Stimulated activated CD8-positive, alpha-beta memory T cell treated with anti-CD3 and anti-CD28 coated beads, Interleukin-2, amount 100 ng/mL, for 1 hour (primary cell): ENCODE results near the gene STAG1.
"Not testable (repeated sequence)": the region's sequence is repeated elsewhere in the genome, so short reads cannot be mapped to it uniquely, and the experiment has no call there.

ENCODE experiments used
- DNase-seq, 2 donors: peaks; one replicate each; pipeline ENCODE4 v3.0.0-alpha.2; 2020; ENCODE audit warnings: low read depth in 2 of 2

STAG1 gene

DNA sequence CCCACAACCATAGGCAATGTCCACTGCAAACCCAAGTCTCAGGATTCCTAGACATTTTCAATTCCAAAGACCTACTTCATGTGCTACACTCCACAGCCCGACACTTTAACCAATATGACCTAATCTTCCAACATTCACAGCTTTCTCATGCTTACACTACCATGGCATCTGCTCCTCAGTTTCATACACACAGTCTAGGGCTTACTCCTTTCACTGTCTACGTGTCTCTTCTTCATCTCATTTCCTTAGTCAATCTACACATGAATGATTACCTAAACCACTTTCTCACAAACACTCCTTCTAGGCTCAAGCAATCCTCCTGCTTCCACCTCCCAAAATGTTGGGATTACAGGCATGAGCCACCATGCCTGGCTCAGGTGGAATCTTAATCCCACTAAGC lies 106.3 kb downstream of the STAG1 start:
- DNase-seq = no peak

DNA sequence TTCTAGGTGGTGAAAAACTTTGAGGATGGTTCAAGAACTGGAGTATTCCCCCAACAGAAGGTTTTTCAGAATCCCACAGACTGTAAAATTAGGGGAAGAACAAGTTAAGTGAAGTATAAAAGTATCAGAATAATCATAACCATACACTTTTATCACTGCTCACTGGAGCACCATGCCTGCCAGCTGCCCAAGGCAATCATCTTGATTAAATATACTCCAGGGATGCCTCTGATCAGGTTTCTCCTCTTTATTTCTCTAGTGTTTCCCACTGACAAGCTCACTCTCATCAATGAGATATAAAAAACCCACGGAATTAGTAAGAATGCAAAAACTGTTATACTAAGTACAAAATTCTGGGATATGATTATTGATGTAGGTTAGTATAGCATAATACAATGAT lies 108.0 kb downstream of the STAG1 start:
- DNase-seq = no peak

GRCh38 chr3:136643380-136643779 lies 108.8 kb downstream of the STAG1 start:
- DNase-seq = not testable (repeated sequence)

DNA sequence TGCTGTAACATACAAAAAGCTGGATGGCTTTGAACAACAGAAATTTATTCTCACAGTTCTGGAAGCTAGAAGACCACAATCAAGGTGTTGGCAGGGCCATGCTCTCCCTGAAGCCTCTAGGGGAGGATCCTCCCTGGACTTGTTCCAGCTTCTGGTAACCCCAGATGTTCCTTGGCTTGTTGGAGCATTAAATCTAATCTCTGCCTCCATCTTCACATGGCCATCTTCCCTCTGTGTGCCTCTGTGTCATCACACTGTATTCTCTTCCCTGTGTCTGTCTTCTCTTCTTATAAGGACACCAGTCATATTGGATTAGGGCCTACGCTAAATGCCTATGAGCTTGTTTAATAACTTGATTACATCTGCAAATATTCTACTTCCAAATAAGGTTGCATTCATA lies 109.5 kb downstream of the STAG1 start:
- no peak for DNase-seq

GRCh38 chr3:136639069-136639468 lies 113.1 kb downstream of the STAG1 start:
- no peak for DNase-seq

GRCh38 chr3:136637176-136637575 lies 115.0 kb downstream of the STAG1 start:
- no peak for DNase-seq

DNA sequence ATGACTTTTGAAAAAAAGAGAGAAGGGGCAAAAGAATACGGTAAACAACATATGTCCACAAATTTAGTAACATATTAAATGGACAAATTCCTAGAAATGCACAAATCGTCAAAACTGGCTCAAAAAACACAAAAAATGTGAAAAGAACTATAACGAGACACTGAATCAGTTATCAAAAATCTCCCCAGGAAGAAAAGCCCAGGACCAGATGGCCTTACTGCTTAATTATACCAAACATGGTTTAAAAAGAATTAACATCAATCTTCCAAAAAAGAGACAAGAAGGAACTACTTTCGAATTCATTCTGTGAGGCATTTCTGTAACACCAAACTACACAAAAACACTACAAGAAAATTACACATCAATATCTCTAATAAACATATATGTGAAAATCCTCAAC lies 117.4 kb downstream of the STAG1 start:
- DNase-seq = no peak

GRCh38 chr3:136632625-136633081 lies 119.5 kb downstream of the STAG1 start:
- no peak for DNase-seq

- DNase-seq = no peak
Measured at GRCh38 chr3:136631424-136631823, 120.8 kb downstream of the STAG1 start.

DNA sequence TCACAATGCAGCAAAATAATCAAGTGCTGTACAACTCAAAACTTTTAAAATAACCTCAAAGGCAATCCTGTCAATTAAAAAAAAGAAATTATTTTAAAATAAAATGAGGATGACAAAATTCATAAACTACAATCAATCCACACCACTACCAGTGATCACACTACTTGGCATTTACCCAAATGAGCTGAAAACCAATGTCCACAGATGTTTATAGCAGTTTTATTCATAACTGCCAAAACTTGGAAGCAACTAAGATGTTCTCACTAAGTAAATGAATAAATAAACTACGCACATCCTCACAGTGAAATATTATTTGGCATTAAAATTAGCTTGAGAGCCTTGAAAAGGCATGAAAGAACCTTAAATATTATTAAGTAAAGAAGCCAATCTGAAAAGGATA lies 121.3 kb downstream of the STAG1 start:
- no peak for DNase-seq

- DNase-seq = no peak
Measured at GRCh38 chr3:136626493-136626892, 125.7 kb downstream of the STAG1 start.

DNA sequence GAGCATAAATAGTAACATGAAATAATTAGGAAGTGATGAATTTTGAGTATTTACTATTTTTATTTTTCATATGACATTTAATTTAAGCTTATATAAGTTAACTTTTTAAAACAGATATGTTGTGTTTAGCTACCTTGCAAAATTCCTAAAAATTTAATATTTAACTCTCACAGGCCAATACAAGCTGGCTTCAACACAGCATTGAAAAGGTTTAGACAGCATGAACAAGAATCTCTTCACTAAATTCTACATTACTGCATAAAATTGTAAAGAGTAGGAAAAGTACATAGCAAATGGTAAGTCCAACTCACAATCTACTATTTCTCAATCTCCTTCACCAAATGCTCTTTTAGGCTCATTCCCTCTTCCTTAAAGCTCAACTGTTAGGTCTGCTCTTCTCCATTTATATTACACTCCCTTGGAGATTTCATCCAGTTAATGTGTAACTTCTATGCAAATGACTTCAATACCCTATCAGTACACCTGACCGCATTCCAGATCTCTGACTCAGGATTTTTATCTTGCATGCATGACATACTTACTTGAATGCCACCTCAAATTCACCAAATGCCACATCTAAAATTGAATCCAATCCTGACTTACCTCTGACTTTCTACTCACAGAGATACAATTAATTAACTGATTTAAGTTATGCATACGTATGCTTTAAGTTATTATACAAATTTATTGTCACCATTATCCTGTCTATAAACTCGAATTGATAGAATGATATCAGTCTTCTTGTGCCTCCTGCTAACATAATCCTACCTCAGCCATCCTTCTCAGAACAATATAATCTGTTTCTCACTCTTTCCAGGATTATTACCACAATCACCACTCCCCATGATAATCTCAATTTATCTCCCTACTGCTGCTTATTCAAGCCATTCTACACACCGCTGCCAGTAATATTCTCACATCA lies 127.0 kb downstream of the STAG1 start:
- no peak for DNase-seq

DNA sequence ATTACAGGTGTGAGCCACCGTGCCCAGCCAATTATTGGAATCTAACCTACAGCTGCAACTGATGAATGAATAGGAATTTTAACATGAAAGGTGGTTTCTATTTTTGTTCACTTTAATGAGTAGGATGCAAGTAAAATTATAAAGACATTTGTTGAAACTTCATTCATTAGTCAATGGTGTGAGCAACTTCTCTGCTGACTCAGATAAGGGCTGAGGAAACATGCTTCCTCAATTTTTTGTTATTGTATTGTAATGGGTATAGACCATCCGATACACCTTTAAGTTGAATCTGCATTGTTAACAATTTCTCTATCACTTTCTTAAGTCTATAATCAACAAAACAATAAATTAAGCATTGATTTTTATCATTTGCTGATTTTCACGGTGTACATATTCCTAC lies 127.8 kb downstream of the STAG1 start:
- no peak for DNase-seq

DNA sequence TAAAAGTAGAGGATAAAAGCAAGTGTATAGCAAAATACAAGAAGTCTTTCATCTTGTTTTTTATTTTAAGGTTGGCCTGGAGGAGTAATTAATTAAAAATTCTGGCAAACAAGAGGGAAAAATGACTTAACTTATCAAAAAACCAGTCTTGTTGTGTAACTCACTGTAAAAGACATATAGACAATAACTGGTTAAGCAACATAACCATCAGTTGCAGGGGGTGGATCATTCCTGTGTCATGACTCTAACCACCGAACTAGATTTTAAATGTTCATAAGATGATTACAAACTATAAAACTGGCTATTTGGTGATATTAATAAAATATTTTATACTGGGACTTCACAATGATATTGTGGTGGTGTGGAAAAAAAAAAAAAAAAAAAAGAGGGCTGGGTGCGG lies 130.6 kb downstream of the STAG1 start:
- no peak for DNase-seq

DNA sequence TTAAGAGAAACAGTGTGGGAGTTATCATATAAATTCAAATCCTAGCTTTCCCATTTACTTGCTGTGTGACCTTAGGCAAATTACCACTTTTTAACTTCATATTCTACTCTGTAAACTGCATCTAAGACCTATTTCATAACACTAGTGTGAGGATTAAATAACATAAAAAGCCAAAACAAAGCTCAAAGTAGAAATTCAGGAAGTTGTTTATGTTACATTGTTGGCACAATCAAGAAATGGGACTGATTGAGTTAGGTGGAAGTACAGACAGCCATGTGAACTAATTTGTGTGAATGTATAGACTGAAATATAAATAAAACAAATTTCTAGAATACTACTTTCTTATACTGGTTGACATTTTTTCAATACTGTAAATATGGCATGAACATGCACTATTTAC lies 131.7 kb downstream of the STAG1 start:
- DNase-seq = no peak

DNA sequence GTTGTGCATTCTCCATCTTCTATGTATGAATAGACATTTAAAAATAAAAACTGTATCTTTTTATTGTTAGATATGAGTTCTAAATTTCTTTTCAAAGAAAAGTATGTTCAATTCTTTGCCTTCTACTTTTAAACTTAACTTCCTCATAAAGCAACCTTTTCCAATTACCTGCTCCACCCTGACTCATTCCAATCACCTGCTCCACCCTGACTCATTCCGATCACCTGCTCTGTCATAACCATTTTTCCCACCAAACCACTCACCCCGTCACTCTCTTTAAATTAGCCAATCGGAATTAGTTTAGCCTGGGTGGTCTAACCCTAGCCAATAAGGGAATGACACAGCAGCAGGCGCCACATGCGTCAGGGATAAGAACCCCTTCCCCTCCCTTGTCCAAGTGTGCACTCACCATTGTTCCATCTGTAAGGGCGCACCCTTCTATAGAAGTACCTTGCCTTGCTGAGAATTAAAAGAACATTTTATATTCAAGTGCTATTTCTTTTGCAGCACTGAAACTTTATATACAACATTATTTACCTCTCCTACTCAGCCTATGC lies 134.1 kb downstream of the STAG1 start:
- not testable (repeated sequence) for DNase-seq

GRCh38 chr3:136617198-136617597 lies 135.0 kb downstream of the STAG1 start:
- no peak for DNase-seq

- no peak for DNase-seq
Measured at GRCh38 chr3:136612512-136612911, 139.7 kb downstream of the STAG1 start.

- no peak for DNase-seq
Measured at GRCh38 chr3:136606990-136607389, 145.2 kb downstream of the STAG1 start.

GRCh38 chr3:136606216-136606615 lies 146.0 kb downstream of the STAG1 start:
- DNase-seq = not testable (repeated sequence)

GRCh38 chr3:136604961-136605360 lies 147.2 kb downstream of the STAG1 start:
- no peak for DNase-seq

- no peak for DNase-seq
Measured at GRCh38 chr3:136602818-136603217, 149.4 kb downstream of the STAG1 start.
